GM12891 (cell line): ENCODE data around the gene VAV3.
A peak's percentile ranks its signal among the peaks of the same experiment; 100 is the strongest.

Experiments used
- DNase-seq: peaks from one replicate; pipeline ENCODE4 v3.0.0; 2011; ENCODE audit warnings: low spot score; ENCODE audit not compliant: insufficient read length
- FAIRE-seq: peaks from 2 replicates; lab custom pipeline; 2011; peaks lifted over from hg19 to GRCh38; lab: Jason Lieb, UNC
- PAX5 ChIP-seq: IDR thresholded peaks from 2 replicates; pipeline ENCODE4 v1.6.1; 2011; ENCODE audit warnings: low read length, moderate library complexity, mild to moderate bottlenecking; ENCODE audit not compliant: insufficient read depth, severe bottlenecking
- POLR2A ChIP-seq: IDR thresholded peaks from 2 replicates; pipeline ENCODE4 v1.6.1; 2011; ENCODE audit warnings: low read depth, low read length, control low read depth
- POLR2AphosphoS5 ChIP-seq: IDR thresholded peaks from 2 replicates; pipeline ENCODE4 v1.6.1; 2011; ENCODE audit warnings: low read depth, low read length, control low read depth
- POU2F2 ChIP-seq: IDR thresholded peaks from 2 replicates; pipeline ENCODE4 v1.6.1; 2011; ENCODE audit warnings: low read depth, mild to moderate bottlenecking, control low read depth, low read length, moderate library complexity
- SPI1 ChIP-seq: IDR thresholded peaks from 2 replicates; pipeline ENCODE4 v1.6.1; 2011; ENCODE audit warnings: low read depth, low read length, control low read depth
- TAF1 ChIP-seq: IDR thresholded peaks from 2 replicates; pipeline ENCODE4 v1.6.1; 2011; ENCODE audit warnings: low read depth, low read length, control low read depth

Gene VAV3

GRCh38 chr1:108000184-108000583 lies 35.2 kb upstream of the VAV3 start:
- TF ChIP-seq POLR2AphosphoS5: no peak
- no peak for TF ChIP-seq POU2F2
- TF ChIP-seq TAF1: no peak
- no peak for DNase-seq
- no peak for FAIRE-seq

GRCh38 chr1:107997866-107998265 lies 32.9 kb upstream of the VAV3 start:
- FAIRE-seq (no peak), DNase-seq (no peak)
- TF ChIP-seq SPI1 (no peak), PAX5 (no peak), TAF1 (no peak), POLR2AphosphoS5 (no peak), POU2F2 (no peak), POLR2A (no peak)

GRCh38 chr1:107993920-107994319 lies 28.9 kb upstream of the VAV3 start:
- TF ChIP-seq TAF1: no peak
- DNase-seq (no peak), FAIRE-seq (no peak)

GRCh38 chr1:107992347-107992746 lies 27.4 kb upstream of the VAV3 start:
- no peak for FAIRE-seq
- DNase-seq: no peak
- no peak for TF ChIP-seq SPI1
- TF ChIP-seq PAX5: no peak
- no peak for TF ChIP-seq TAF1
- no peak for TF ChIP-seq POU2F2
- TF ChIP-seq POLR2A: no peak
- TF ChIP-seq POLR2AphosphoS5: no peak

- no peak for DNase-seq
- TF ChIP-seq POLR2A (no peak), PAX5 (no peak), TAF1 (no peak), POLR2AphosphoS5 (no peak), SPI1 (no peak), POU2F2 (no peak)
- FAIRE-seq: no peak
Observed at GRCh38 chr1:107991371-107992066, 26.5 kb upstream of the VAV3 start.

- TF ChIP-seq TAF1 (no peak), SPI1 (no peak), POLR2AphosphoS5 (no peak), POLR2A (no peak), POU2F2 (no peak), PAX5 (no peak)
- DNase-seq (no peak), FAIRE-seq (no peak)
Observed at GRCh38 chr1:107990606-107991005, 25.6 kb upstream of the VAV3 start.

- DNase-seq: no peak
- no peak for FAIRE-seq
- TF ChIP-seq PAX5 (no peak), POU2F2 (no peak), SPI1 (no peak), TAF1 (no peak), POLR2A (no peak), POLR2AphosphoS5 (no peak)
Observed at GRCh38 chr1:107981277-107981676, 16.3 kb upstream of the VAV3 start.

- no peak for FAIRE-seq
- DNase-seq: no peak
- no peak for TF ChIP-seq POU2F2
- TF ChIP-seq POLR2AphosphoS5: no peak
- TF ChIP-seq TAF1: no peak
- no peak for TF ChIP-seq PAX5
- no peak for TF ChIP-seq SPI1
- TF ChIP-seq POLR2A: no peak
Observed at GRCh38 chr1:107979926-107980325, 14.9 kb upstream of the VAV3 start.

GRCh38 chr1:107979088-107979487 lies 14.1 kb upstream of the VAV3 start:
- DNase-seq: no peak
- FAIRE-seq: no peak
- TF ChIP-seq POU2F2 (no peak), POLR2AphosphoS5 (no peak), PAX5 (no peak), SPI1 (no peak), TAF1 (no peak), POLR2A (no peak)

- DNase-seq: no peak
- no peak for TF ChIP-seq POLR2A
- peak; percentile 13; the same call in 1 of the 2 replicates for TF ChIP-seq SPI1
- no peak for FAIRE-seq
Observed at GRCh38 chr1:107976836-107977235, 11.9 kb upstream of the VAV3 start.

- no peak for FAIRE-seq
- DNase-seq: no peak
- TF ChIP-seq TAF1: no peak
- no peak for TF ChIP-seq SPI1
- no peak for TF ChIP-seq POLR2A
- no peak for TF ChIP-seq POU2F2
Observed at GRCh38 chr1:107976431-107976830, 11.5 kb upstream of the VAV3 start.

- FAIRE-seq (no peak), DNase-seq (no peak)
- no peak for TF ChIP-seq POU2F2
- TF ChIP-seq POLR2A: no peak
- TF ChIP-seq SPI1: no peak
- no peak for TF ChIP-seq POLR2AphosphoS5
- TF ChIP-seq PAX5: no peak
- no peak for TF ChIP-seq TAF1
Observed at GRCh38 chr1:107975851-107976250, 10.9 kb upstream of the VAV3 start.
